HepG2 (cell line): ENCODE measurements around the gene TMEM129. TPM values are rescaled to one million over a fixed set of nuclear protein-coding genes. Genes with fewer than 3 reads are reported as not detected.

ENCODE experiments used
- ATAC-seq: fragments of 200-7000 bp; cut with Tn5 transposase; 3 replicates; pipeline ENCODE4 v1.9.1; 2020; ENCODE audit warnings: mild to moderate bottlenecking, moderate library complexity
- BruUV-seq: library from RNA; stranded (reverse); fragments of 400-500 nt; replicated peaks from 2 replicates; lab custom pipeline; 2021; lab: Mats Ljungman, UMichigan
- CTCF ChIA-PET: fragments of 300-600 bp; formaldehyde crosslinking; extraction: SDS; loops from one replicate; lab custom pipeline; 2021; ENCODE audit warnings: low total read pairs, inconsistent platforms, low intra/inter-chr PET ratio; lab: Yijun Ruan, JAX
- POLR2A ChIA-PET: fragments of 350-600 bp; sonication (Branson Sonifier 250); formaldehyde crosslinking; loops from one replicate; lab custom pipeline; 2020; ENCODE audit warnings: antibody characterized with exemption, inconsistent platforms; lab: Yijun Ruan, JAX
- DNase-seq: peaks from one replicate; pipeline ENCODE4 v3.0.0-alpha.2; 2015; ENCODE audit warnings: low spot score
- FAIRE-seq: peaks from 3 replicates; lab custom pipeline; 2011; peaks lifted over from hg19 to GRCh38; lab: Jason Lieb, UNC
- H2AFZ ChIP-seq: one replicate; pipeline ENCODE4 v1.6.1; 2011; ENCODE audit warnings: low read length, inconsistent platforms
- H3K27ac ChIP-seq: fragments of 300-600 bp; 3 replicates; pipeline ENCODE4 v1.8.0; 2011; ENCODE audit warnings: mixed run types, mild to moderate bottlenecking, mixed read lengths, low read length, inconsistent platforms; ENCODE audit not compliant: insufficient read depth; ENCODE audit errors: extremely low read length
- H3K27me3 ChIP-seq, 2 experiments: fragments of 200-600 bp in 1 of 2; 2 replicates in 1 of 2; 3 replicates in 1 of 2; pipeline versions ENCODE4 v1.6.0 to v1.8.0; 2011; ENCODE audit warnings: low read length in 2 of 2, mild to moderate bottlenecking in 2 of 2, moderate library complexity in 2 of 2, inconsistent platforms in 1 of 2; ENCODE audit not compliant: insufficient read depth in 2 of 2, control insufficient read depth in 1 of 2
- H3K36me3 ChIP-seq, 2 experiments: fragments of 200-600 bp in 1 of 2; replicated peaks in 1 of 2; 2 replicates in 1 of 2; 3 replicates in 1 of 2; pipeline versions ENCODE4 v1.5.1 to v1.8.0; 2011; ENCODE audit warnings: low read length in 2 of 2, inconsistent platforms in 1 of 2; ENCODE audit not compliant: insufficient read depth in 2 of 2, control insufficient read depth in 1 of 2
- H3K4me1 ChIP-seq: 2 replicates; pipeline ENCODE4 v1.5.1; 2012; ENCODE audit warnings: low read length, inconsistent platforms; ENCODE audit not compliant: insufficient read depth
- H3K4me2 ChIP-seq: 2 replicates; pipeline ENCODE4 v1.6.0; 2011; ENCODE audit warnings: low read depth, low read length, inconsistent platforms
- H3K4me3 ChIP-seq, 3 experiments: fragments of 200-600 bp in 1 of 3; sonication (generic), shearing (Covaris generic) in 1 of 3; replicated peaks in 1 of 3; 2 replicates each; pipeline ENCODE4 v1.5.1; 2011 to 2016; ENCODE audit warnings: low read length in 3 of 3, inconsistent platforms in 2 of 3, low read depth in 2 of 3, mild to moderate bottlenecking in 2 of 3, control low read depth in 1 of 3, mixed read lengths in 1 of 3; ENCODE audit not compliant: insufficient read depth in 1 of 3
- H3K79me2 ChIP-seq: one replicate; pipeline ENCODE4 v1.6.1; 2011; ENCODE audit warnings: low read length, inconsistent platforms; ENCODE audit not compliant: insufficient read depth
- H3K9ac ChIP-seq: 2 replicates; pipeline ENCODE4 v1.6.0; 2011; ENCODE audit warnings: mild to moderate bottlenecking, low read depth, low read length, inconsistent platforms; ENCODE audit not compliant: insufficient read depth
- H3K9me3 ChIP-seq: 2 replicates; pipeline ENCODE4 v1.5.1; 2012; ENCODE audit warnings: mild to moderate bottlenecking, low read length
- H4K20me1 ChIP-seq: 2 replicates; pipeline ENCODE4 v1.6.0; 2011; ENCODE audit warnings: inconsistent platforms, mild to moderate bottlenecking, low read length, moderate library complexity; ENCODE audit not compliant: insufficient read depth
- AGO2 ChIP-seq: fragments of 200-400 bp; formaldehyde crosslinking; optimal IDR thresholded peaks from 2 replicates; pipeline ENCODE3; 2017; ENCODE audit warnings: mild to moderate bottlenecking, low read depth, low read length, moderate library complexity
- ATM ChIP-seq: fragments of 450-650 bp; IDR thresholded peaks from 2 replicates; pipeline ENCODE4 v1.7.1; 2017; ENCODE audit warnings: mild to moderate bottlenecking, borderline replicate concordance
- GPN1 ChIP-seq: sonication (generic); formaldehyde crosslinking; IDR thresholded peaks from 2 replicates; pipeline ENCODE4 v1.5.1; 2020; ENCODE audit warnings: missing genetic modification reagents, borderline replicate concordance
- HNRNPL ChIP-seq: fragments of 200-400 bp; formaldehyde crosslinking; IDR thresholded peaks from 2 replicates; pipeline ENCODE4 v1.6.1; 2017; ENCODE audit warnings: mild to moderate bottlenecking, low read depth, low read length
- MEF2D ChIP-seq: sonication (generic); formaldehyde crosslinking; IDR thresholded peaks from 2 replicates; pipeline ENCODE4 v1.5.1; 2020; ENCODE audit warnings: mild to moderate bottlenecking, missing genetic modification reagents
- MYC ChIP-seq: sonication (generic); formaldehyde crosslinking; IDR thresholded peaks from 2 replicates; pipeline ENCODE4 v1.9.0; 2021; ENCODE audit warnings: missing genetic modification reagents, borderline replicate concordance
- POLR2AphosphoS5 ChIP-seq: IDR thresholded peaks from 2 replicates; pipeline ENCODE4 v1.6.1; 2012; ENCODE audit warnings: low read depth, low read length
- ZNF614 ChIP-seq: IDR thresholded peaks from 2 replicates; pipeline ENCODE4 v1.6.1; 2018; ENCODE audit warnings: missing biosample characterization, missing genetic modification reagents, inconsistent platforms, borderline replicate concordance
- ZNF615 ChIP-seq: sonication (generic); formaldehyde crosslinking; IDR thresholded peaks from 2 replicates; pipeline ENCODE4 v1.5.0; 2020; ENCODE audit warnings: mild to moderate bottlenecking, missing genetic modification reagents, borderline replicate concordance
- ZNF792 ChIP-seq: IDR thresholded peaks from 2 replicates; pipeline ENCODE4 v1.6.1; 2016
- WGBS: methylation state at CpG from one replicate; pipeline ENCODE4 v1.1.6; 2017; ENCODE audit warnings: low lambda C conversion rate; 5-methylcytosine and 5-hydroxymethylcytosine counted together
- in situ Hi-C: cut with HindIII; loops from 2 replicates; pipeline ENCODE4 v1.10.0; 2017; ENCODE audit warnings: low pct_unique_long_range_greater_than_20kb; ENCODE audit not compliant: extremely low pct_ligation_motif_present
- intact Hi-C: fragments of 100-400 bp; cut with micrococcal nuclease; formaldehyde crosslinking; loops from one replicate; pipeline ENCODE4 v1.10.0; 2022; ENCODE audit not compliant: unreplicated experiment
- polyA plus RNA-seq, 8 experiments: library from polyadenylated mRNA; depleted of rRNA in 3 of 8; stranded (reverse) in 7 of 8; unstranded in 1 of 8; fragments of >200 nt; fragmentation: Illumina TruSeq in 4 of 8; extraction: Trizol in 4 of 8; gene quantifications; 2 replicates each; pipeline versions ENCODE4 v1.2.1 to v1.2.3, GENCODE V29; 2011 to 2016; ENCODE audit warnings: low read depth in 4 of 8, missing spikeins in 1 of 8, mixed read lengths in 1 of 8; ENCODE audit not compliant: insufficient read depth in 1 of 8
- total RNA-seq, 5 experiments: library from RNA; depleted of rRNA; stranded (reverse); fragments of >200 nt; fragmentation: Illumina TruSeq; extraction: Trizol; gene quantifications; 2 replicates each; pipeline ENCODE4 v1.2.3, GENCODE V29; 2016; ENCODE audit warnings: low read depth in 1 of 5
- TF ChIP-seq, protein P1 (sequence below): sonication (generic); formaldehyde crosslinking; conservative IDR thresholded peaks from 2 replicates; pipeline ENCODE4 v1.4.0; 2020; ENCODE audit warnings: missing genetic modification reagents
- TF ChIP-seq, protein P2 (sequence below): sonication (generic); formaldehyde crosslinking; IDR thresholded peaks from 2 replicates; pipeline ENCODE4 v1.4.0; 2020; ENCODE audit warnings: low read depth, mild to moderate bottlenecking, missing genetic modification reagents
- TF ChIP-seq, protein P3 (sequence below): sonication (generic); formaldehyde crosslinking; IDR thresholded peaks from 2 replicates; pipeline ENCODE4 v1.4.0; 2020; ENCODE audit warnings: missing genetic modification reagents

The TMEM129 gene
- total and polyA plus RNA-seq, 2 of the 13 experiments (the other 11 are each of a cell fraction or from before 2014, with no cell fraction given): 19.0 to 25.8 TPM

DNA sequence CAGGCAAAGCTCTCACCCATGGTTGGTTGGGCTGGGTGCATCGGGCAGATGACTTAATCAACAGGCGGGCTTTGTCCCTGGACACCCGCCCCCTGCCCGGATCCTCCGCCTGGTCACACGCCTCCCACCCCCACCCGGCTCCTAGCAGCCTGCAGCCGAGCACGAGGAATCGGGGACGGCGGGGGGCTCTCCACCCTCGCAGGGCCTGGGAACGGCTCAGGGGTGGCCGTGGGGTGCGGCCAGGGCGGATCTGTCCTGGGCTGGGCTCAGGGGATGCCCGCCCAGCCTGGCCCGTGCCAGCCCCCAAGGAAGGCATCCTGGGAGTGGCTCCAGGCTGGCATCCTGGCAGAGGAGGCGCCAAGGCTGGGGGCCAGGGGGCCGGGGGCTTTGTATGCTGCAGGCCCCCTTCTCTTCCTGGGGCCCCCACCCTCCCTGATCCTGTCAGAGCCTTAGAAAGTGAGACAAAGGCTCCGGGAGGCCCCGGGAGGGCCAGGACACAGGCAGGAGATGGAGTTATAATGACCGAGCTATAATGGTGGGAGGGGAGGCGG lies 39.5 kb upstream of the TMEM129 start:
- H3K79me2 ChIP-seq: no peaks in the 10 kb centered on the region
- no peak overlapping the region for H3K4me3 ChIP-seq
- no peaks in the 10 kb centered on the region for H3K27me3 ChIP-seq
- ChIA-PET POLR2A (interaction anchor here (1.1 to 34.3 kb wide), 3 partner anchors 8 to 48 kb away, joined by 3 to 1258 read pairs (median 4); partner anchors contain the start of gene FGFR3), CTCF (interaction anchor here (1.4 kb wide), 1 partner anchor 49 kb away, joined by 3 read pairs; no protein-coding TSS in a partner anchor)
- FAIRE-seq (no peak), DNase-seq (no peak), ATAC-seq (no peak)
- no peaks in the 10 kb centered on the region for H3K9me3 ChIP-seq
- H3K4me2 ChIP-seq: peak overlapping the region; percentile 48; the same call in 1 of the 2 replicates
- no peak overlapping the region for H2AFZ ChIP-seq
- no peaks in the 10 kb centered on the region for H4K20me1 ChIP-seq
- H3K4me1 ChIP-seq: peaks cover 91% of the 10 kb centered on the region
- intact Hi-C loops: no loop called here
- in situ Hi-C loops: no loop called here
- TF ChIP-seq, protein P1, sequence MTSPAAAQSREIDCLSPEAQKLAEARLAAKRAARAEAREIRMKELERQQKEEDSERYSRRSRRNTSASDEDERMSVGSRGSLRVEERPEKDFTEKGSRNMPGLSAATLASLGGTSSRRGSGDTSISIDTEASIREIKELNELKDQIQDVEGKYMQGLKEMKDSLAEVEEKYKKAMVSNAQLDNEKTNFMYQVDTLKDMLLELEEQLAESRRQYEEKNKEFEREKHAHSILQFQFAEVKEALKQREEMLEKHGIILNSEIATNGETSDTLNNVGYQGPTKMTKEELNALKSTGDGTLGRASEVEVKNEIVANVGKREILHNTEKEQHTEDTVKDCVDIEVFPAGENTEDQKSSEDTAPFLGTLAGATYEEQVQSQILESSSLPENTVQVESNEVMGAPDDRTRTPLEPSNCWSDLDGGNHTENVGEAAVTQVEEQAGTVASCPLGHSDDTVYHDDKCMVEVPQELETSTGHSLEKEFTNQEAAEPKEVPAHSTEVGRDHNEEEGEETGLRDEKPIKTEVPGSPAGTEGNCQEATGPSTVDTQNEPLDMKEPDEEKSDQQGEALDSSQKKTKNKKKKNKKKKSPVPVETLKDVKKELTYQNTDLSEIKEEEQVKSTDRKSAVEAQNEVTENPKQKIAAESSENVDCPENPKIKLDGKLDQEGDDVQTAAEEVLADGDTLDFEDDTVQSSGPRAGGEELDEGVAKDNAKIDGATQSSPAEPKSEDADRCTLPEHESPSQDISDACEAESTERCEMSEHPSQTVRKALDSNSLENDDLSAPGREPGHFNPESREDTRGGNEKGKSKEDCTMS (CRISPR knock-in tag): no peak
- TF ChIP-seq, protein P2, sequence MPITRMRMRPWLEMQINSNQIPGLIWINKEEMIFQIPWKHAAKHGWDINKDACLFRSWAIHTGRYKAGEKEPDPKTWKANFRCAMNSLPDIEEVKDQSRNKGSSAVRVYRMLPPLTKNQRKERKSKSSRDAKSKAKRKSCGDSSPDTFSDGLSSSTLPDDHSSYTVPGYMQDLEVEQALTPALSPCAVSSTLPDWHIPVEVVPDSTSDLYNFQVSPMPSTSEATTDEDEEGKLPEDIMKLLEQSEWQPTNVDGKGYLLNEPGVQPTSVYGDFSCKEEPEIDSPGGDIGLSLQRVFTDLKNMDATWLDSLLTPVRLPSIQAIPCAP (CRISPR knock-in tag): no peak
- TF ChIP-seq MEF2D (no peak), MYC (CRISPR knock-in tag) (no peak), HNRNPL (0 out of 2 replicates have a peak, but pooled peaks have one; percentile 49), AGO2 (peak; percentile 27), POLR2AphosphoS5 (no peak), ATM (no peak), ZNF614 (CRISPR knock-in tag) (no peak), ZNF615 (CRISPR knock-in tag) (no peak), ZNF792 (CRISPR knock-in tag) (no peak), GPN1 (CRISPR knock-in tag) (no peak)
- TF ChIP-seq, protein P3, sequence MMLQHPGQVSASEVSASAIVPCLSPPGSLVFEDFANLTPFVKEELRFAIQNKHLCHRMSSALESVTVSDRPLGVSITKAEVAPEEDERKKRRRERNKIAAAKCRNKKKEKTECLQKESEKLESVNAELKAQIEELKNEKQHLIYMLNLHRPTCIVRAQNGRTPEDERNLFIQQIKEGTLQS (CRISPR knock-in tag): no peak
- no TSS peak for BruUV-seq
- no peak overlapping the region for H3K27ac ChIP-seq
- no peak overlapping the region for H3K9ac ChIP-seq
- 100% methylated on average over 1 of the region's 25 CpGs for WGBS
- no peaks in the 10 kb centered on the region for H3K36me3 ChIP-seq
